Measurements from ENCODE around the gene XPO6.

DNA sequence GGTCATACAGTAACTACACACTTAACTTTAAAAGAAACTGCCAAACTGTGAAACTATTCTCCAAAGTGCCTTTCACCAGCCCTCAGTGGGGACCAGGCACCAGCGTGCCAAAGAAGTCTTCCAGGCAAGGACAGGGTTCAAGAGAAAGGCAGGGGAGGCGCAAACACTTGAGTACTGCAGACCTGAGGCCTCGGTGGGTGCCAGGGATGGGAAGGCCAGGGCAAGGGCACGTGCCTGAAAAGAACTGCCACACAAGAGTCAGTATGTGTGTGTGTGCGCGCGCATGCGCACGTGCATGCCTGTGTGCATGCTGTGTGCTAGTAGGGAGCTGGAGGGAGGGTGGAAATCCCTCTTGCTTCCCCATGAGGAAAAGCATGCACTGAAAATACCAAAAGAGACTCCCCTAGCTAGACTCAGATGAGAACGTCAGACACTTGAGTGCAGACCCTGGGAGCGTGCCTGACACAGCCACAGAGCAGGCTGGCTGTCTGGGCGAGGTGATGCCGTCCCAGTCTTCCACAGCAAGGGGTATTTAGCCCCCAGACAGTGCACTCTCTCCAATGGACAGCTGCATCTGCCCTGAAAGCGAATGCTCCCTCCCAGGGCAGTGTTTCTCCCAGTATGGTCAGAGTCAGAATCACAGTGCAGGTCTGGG lies 108.1 kb downstream of the XPO6 start:
- TF ChIP-seq, protein P1, sequence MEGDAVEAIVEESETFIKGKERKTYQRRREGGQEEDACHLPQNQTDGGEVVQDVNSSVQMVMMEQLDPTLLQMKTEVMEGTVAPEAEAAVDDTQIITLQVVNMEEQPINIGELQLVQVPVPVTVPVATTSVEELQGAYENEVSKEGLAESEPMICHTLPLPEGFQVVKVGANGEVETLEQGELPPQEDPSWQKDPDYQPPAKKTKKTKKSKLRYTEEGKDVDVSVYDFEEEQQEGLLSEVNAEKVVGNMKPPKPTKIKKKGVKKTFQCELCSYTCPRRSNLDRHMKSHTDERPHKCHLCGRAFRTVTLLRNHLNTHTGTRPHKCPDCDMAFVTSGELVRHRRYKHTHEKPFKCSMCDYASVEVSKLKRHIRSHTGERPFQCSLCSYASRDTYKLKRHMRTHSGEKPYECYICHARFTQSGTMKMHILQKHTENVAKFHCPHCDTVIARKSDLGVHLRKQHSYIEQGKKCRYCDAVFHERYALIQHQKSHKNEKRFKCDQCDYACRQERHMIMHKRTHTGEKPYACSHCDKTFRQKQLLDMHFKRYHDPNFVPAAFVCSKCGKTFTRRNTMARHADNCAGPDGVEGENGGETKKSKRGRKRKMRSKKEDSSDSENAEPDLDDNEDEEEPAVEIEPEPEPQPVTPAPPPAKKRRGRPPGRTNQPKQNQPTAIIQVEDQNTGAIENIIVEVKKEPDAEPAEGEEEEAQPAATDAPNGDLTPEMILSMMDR (IDR thresholded peaks at IDR 0.05; ENCODE audit: poor library complexity, severe bottlenecking) = no peak
- TF ChIP-seq EP300 (conservative IDR thresholded peaks at IDR 0.05; ENCODE audit: poor library complexity, severe bottlenecking) = no peak
